Lower lobe of right lung (tissue), 2 donors: ENCODE results near the gene KIAA1958. TPM values are rescaled to one million over a fixed set of nuclear protein-coding genes. Genes with fewer than 3 reads are reported as not detected.

ENCODE experiments used
- ATAC-seq, 2 donors: fragments of 200-7000 bp; cut with Tn5 transposase; one replicate each; pipeline ENCODE4 v1.9.1; 2020 to 2022; ENCODE audit warnings: mild to moderate bottlenecking in 2 of 2, moderate library complexity in 2 of 2
- DNase-seq: peaks from one replicate; pipeline ENCODE4 v3.0.0-alpha.2; 2020
- H3K27ac ChIP-seq: fragments of 200-600 bp; one replicate; pipeline ENCODE4 v1.8.0; 2022
- H3K27me3 ChIP-seq: fragments of 200-600 bp; one replicate; pipeline ENCODE4 v1.8.0; 2022; ENCODE audit warnings: low read depth
- H3K36me3 ChIP-seq: fragments of 200-600 bp; one replicate; pipeline ENCODE4 v1.8.0; 2022; ENCODE audit warnings: mild to moderate bottlenecking
- H3K4me1 ChIP-seq: fragments of 200-600 bp; one replicate; pipeline ENCODE4 v1.8.0; 2022
- H3K4me3 ChIP-seq: fragments of 200-600 bp; one replicate; pipeline ENCODE4 v1.8.0; 2022; ENCODE audit warnings: mild to moderate bottlenecking
- H3K9me3 ChIP-seq: fragments of 200-600 bp; one replicate; pipeline ENCODE4 v1.8.0; 2022
- intact Hi-C: fragments of 100-400 bp; cut with DNase I; formaldehyde crosslinking; loops from one replicate; pipeline ENCODE4 v1.11.0; 2022
- total RNA-seq: library from RNA; stranded (reverse); fragmentation: NEBNext Ultra II Directional; extraction: Animal tissue kit (Norgen Biotek cat#: 25700); gene quantifications from one replicate; pipeline ENCODE4 v1.2.1, GENCODE V29; 2021
- TF ChIP-seq, protein P1 (sequence below): fragments of 200-600 bp; IDR thresholded peaks from one replicate; pipeline ENCODE4 v1.8.0; 2022; ENCODE audit warnings: antibody characterized with exemption, mild to moderate bottlenecking
- donor health status: DM: no; HTN: yes; CAD: no; lungs with severe emphysema.

The KIAA1958 gene
- total RNA-seq, 1 donor from 2014 or later = 14.1 TPM

DNA sequence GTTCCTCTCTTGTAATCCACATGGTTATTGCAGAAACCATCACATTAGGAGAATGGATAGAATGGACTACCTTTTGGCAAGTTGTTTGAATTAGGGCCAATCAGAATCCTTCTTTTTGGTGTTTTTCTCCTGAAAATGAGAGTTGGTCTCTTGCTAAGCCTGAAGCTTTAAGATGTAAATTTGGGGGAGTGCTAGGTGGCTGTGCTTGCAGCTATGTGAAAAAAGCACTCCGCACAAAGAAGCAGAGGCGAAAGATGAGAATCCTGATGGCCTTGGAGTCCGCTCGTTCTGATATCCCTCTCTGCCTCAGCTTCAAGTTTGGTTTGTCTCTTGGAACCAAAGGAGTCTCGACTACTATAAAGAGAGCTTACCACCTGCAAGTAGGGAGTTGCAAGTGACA lies 167.7 kb downstream of the KIAA1958 start:
- no peak overlapping the region for H3K27ac ChIP-seq
- no peaks in the 10 kb centered on the region for H3K27me3 ChIP-seq
- peaks cover 2% of the 10 kb centered on the region for H3K36me3 ChIP-seq
- no peak overlapping the region for H3K4me3 ChIP-seq
- no peak for ATAC-seq
- DNase-seq = no peak
- peaks cover 4% of the 10 kb centered on the region for H3K9me3 ChIP-seq
- H3K4me1 ChIP-seq = no peaks in the 10 kb centered on the region
- TF ChIP-seq, protein P1, sequence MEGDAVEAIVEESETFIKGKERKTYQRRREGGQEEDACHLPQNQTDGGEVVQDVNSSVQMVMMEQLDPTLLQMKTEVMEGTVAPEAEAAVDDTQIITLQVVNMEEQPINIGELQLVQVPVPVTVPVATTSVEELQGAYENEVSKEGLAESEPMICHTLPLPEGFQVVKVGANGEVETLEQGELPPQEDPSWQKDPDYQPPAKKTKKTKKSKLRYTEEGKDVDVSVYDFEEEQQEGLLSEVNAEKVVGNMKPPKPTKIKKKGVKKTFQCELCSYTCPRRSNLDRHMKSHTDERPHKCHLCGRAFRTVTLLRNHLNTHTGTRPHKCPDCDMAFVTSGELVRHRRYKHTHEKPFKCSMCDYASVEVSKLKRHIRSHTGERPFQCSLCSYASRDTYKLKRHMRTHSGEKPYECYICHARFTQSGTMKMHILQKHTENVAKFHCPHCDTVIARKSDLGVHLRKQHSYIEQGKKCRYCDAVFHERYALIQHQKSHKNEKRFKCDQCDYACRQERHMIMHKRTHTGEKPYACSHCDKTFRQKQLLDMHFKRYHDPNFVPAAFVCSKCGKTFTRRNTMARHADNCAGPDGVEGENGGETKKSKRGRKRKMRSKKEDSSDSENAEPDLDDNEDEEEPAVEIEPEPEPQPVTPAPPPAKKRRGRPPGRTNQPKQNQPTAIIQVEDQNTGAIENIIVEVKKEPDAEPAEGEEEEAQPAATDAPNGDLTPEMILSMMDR = no peak
- intact Hi-C loops = no loop called here

DNA sequence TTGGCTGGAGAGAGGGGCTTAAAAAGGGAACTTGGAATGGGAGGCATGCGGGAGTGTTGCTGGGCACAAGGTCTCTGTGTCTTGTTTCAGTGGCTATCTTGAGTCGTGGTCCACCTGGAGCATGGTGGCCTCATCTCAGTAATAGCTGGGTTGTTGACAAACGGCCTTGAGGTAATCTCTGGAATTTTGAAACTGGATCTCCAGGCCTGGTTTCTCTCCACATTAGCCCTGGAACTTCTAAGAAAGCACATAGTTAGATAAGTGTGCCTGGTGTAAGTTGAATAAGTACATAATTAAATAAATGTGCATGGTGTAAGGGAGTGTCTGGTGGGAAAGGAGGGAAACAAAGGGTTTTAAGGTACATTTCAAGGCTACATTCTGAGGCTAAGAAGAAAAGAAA lies 169.0 kb downstream of the KIAA1958 start:
- ATAC-seq = no peak
- no peak overlapping the region for H3K27ac ChIP-seq
- DNase-seq = no peak
- H3K4me1 ChIP-seq = no peaks in the 10 kb centered on the region
- H3K9me3 ChIP-seq = no peaks in the 10 kb centered on the region
- H3K27me3 ChIP-seq = no peaks in the 10 kb centered on the region
- H3K4me3 ChIP-seq = no peak overlapping the region
- TF ChIP-seq, protein P1 = no peak
- H3K36me3 ChIP-seq = peaks cover 7% of the 10 kb centered on the region
- intact Hi-C loops = no loop called here

DNA sequence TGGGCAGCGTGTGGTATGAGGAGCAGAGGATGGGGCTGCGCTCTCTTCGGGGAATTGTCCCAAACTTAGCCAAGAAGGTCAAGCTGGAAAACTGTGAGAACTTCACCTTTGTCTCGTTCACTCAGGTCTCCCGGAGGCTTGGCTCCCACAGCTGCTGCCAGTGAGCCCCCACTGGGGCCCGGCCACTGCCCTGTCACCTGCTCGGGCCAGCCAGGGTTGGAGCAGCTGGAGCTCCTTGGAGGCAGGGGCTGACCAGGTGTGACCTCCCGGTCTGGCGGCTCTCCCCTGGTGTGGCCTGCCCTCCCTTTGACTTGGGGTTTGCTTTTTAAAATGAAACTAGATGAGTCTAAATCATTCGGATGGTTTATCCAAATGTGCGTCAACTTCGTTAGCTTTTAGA lies 173.3 kb downstream of the KIAA1958 start:
- Histone ChIP-seq H3K4me3 (no peak overlapping the region), H3K27ac (no peak overlapping the region), H3K9me3 (no peaks in the 10 kb centered on the region), H3K4me1 (no peaks in the 10 kb centered on the region), H3K36me3 (peaks cover 7% of the 10 kb centered on the region), H3K27me3 (no peaks in the 10 kb centered on the region)
- TF ChIP-seq, protein P1 = no peak
- DNase-seq = no peak
- intact Hi-C loops = no loop called here
- no peak for ATAC-seq

DNA sequence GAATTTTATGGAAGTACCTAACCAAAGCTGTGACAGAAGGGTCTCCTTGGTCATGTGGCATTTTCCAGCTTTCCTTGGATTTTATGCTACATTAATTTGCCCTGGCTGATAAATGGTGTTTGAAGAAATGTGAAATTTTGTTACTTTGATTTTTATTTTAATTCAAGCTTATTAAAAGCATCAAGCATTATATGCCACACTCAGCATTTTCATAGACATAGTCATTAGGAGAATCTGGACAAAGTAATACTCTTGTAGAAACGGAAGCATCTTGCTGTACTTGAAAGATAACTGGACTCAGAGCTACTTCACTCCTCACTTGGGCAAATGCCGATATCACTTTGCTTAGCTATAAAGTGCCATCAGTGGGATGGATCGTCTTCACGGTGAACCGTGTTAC lies 177.1 kb downstream of the KIAA1958 start:
- H3K4me1 ChIP-seq = no peaks in the 10 kb centered on the region
- TF ChIP-seq, protein P1 = no peak
- DNase-seq = no peak
- ATAC-seq = no peak
- no peak overlapping the region for H3K4me3 ChIP-seq
- H3K27ac ChIP-seq = no peak overlapping the region
- intact Hi-C loops = no loop called here
- H3K27me3 ChIP-seq = no peaks in the 10 kb centered on the region
- no peaks in the 10 kb centered on the region for H3K9me3 ChIP-seq
- peaks cover 7% of the 10 kb centered on the region for H3K36me3 ChIP-seq

DNA sequence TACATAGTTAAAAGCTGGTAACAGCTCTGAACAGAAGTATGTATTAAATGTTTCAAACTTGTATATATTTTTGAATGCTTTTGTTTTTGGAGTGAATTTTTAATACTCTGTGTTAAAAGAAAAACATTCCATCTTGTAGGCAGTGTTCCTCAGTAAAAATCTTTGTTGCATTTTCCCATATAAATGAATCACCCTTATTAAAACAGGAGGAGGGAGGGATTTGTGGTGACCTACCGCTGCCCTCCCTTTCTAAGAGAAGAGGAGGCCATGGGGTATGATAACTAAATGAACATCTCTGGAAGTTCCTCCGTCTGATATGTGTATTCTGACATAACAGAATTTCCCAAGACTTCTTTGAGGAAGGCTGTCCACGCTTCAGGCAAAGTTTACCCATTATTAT lies 177.9 kb downstream of the KIAA1958 start:
- no peak overlapping the region for H3K27ac ChIP-seq
- no peaks in the 10 kb centered on the region for H3K9me3 ChIP-seq
- no peak overlapping the region for H3K4me3 ChIP-seq
- no peaks in the 10 kb centered on the region for H3K4me1 ChIP-seq
- TF ChIP-seq, protein P1 = no peak
- intact Hi-C loops = no loop called here
- ATAC-seq (no peak), DNase-seq (no peak)
- peaks cover 3% of the 10 kb centered on the region for H3K36me3 ChIP-seq
- no peaks in the 10 kb centered on the region for H3K27me3 ChIP-seq

DNA sequence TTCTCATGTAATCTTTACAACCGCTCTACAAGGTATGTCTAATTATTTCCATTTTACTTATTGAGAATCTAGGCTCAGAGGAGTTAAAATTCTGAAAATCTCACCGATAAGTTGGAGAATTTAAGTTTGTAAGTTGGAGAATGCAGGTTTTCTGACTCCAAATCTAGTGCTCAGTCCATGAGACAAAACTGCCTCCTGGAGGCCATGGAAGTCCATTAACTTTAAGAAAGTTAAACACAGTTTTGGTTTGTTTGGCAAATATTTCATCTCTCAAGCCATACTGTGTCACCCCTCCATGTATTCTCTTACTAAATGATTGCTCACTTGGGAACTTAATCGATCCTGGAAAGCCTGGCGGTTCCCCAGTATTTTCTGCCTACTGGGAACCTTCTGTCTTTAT lies 178.7 kb downstream of the KIAA1958 start:
- TF ChIP-seq, protein P1 = no peak
- no peak overlapping the region for H3K27ac ChIP-seq
- no peaks in the 10 kb centered on the region for H3K9me3 ChIP-seq
- intact Hi-C loops = no loop called here
- H3K4me1 ChIP-seq = no peaks in the 10 kb centered on the region
- DNase-seq = no peak
- H3K4me3 ChIP-seq = no peak overlapping the region
- no peak for ATAC-seq
- no peaks in the 10 kb centered on the region for H3K36me3 ChIP-seq
- no peaks in the 10 kb centered on the region for H3K27me3 ChIP-seq
